Activated T-cell treated with anti-CD3 and anti-CD28 coated beads, Interleukin-2, amount 50 U/mL, for 4 hours (primary cell): Measurements from ENCODE around the gene PEMT. TPM values are rescaled to one million over a fixed set of nuclear protein-coding genes. Genes with fewer than 3 reads are reported as not detected.

Source experiments
- ATAC-seq, 2 donors: fragments of 200-7000 bp; cut with Tn5 transposase; one replicate each; pipeline ENCODE4 v1.10.0; 2021
- DNase-seq: peaks from one replicate; pipeline ENCODE4 v3.0.0-alpha.2; 2020
- H3K27me3 Mint-ChIP-seq: one replicate; pipeline ENCODE4 v1.8.0; 2021; ENCODE audit warnings: low read depth, mixed read lengths
- H3K36me3 Mint-ChIP-seq: one replicate; pipeline ENCODE4 v1.8.0; 2022; ENCODE audit warnings: mixed read lengths; ENCODE audit not compliant: insufficient read depth
- H3K4me1 Mint-ChIP-seq: one replicate; pipeline ENCODE4 v1.8.0; 2021; ENCODE audit warnings: low read depth, mixed read lengths
- H3K4me3 Mint-ChIP-seq: one replicate; pipeline ENCODE4 v1.8.0; 2021; ENCODE audit warnings: mild to moderate bottlenecking, moderate library complexity, mixed read lengths
- H3K9me3 Mint-ChIP-seq: one replicate; pipeline ENCODE4 v1.8.0; 2021; ENCODE audit warnings: mixed read lengths
- total RNA-seq, 3 donors: library from RNA; stranded (reverse); gene quantifications; one replicate each; pipeline ENCODE4 v1.2.1, GENCODE V29; 2021

The PEMT gene
- total RNA-seq, 3 donors from 2014 or later, result 52.5 to 53.8 (median 53.0) TPM

DNA sequence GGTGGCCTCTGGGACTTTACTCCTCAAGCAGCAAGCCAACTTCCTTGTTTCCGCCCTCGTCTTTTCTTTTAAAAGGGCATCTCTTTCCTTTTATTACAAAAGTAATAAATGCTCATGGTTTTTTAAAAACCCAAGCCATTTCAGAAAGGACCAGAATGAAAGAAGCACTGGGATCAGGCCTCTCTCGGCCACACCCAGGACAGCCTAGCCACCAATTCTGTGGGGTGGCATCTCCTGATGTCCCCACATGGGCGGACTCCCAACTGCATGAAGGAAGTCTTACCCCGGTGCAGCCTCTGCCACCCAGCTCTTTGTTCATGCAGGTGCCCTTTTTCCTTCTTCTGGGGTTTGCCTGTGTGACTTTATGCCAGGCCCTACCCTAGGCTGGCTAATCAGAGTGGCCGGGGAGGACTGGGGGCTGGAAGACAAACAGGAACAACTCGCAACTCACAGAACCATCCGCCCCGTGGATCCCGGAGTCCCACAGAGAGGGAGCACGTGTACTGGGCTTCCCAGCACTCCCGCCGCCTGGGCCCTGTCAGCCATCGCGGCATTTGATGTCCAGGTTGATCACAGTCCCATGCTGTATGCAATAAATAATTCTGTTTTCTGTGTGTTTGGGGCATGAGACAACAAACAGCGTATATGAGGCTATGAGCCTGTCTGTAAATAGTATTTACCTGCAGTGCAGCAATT is 92.8 kb downstream of the PEMT start:
- H3K36me3 Mint-ChIP-seq, result no peaks in the 10 kb centered on the region
- no peak for DNase-seq
- H3K4me1 Mint-ChIP-seq, result peaks cover 13% of the 10 kb centered on the region
- H3K4me3 Mint-ChIP-seq, result no peak overlapping the region
- peaks cover 13% of the 10 kb centered on the region for H3K27me3 Mint-ChIP-seq
- no peak for ATAC-seq
- H3K9me3 Mint-ChIP-seq, result no peaks in the 10 kb centered on the region

DNA sequence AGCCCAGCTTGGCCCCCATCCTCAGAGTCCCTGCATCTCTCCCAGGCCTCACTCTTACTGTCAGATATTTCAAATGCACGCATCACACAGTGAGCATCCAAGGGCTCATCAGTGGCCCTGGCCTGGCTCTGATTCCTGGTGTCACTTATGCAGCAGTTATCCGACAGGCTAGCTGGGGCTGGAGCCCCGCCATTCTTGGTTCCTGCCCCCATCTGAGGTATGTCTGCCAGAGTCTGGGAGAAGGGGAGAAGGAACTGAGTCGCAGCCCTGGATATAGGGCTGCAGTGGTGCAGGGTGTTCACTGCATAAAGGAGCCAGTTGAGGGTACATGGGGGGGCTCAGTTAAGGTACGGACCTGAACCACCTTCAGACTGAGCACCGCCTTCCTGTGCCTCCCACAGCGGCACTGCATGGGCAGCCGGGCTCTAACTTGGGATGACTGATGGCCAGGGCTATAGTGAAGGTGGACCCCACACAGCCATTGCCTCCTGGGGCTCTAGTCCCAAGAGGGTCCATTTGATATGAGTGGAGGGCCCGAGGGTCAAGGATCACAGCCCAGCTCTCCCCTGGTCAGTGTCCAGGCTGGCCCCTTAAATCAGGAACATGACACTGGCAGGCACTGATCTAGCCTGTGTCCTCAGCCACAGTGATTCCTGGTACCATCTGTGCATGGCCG is 93.5 kb downstream of the PEMT start:
- ATAC-seq, result no peak
- peaks cover 13% of the 10 kb centered on the region for H3K4me1 Mint-ChIP-seq
- no peaks in the 10 kb centered on the region for H3K36me3 Mint-ChIP-seq
- H3K9me3 Mint-ChIP-seq, result no peaks in the 10 kb centered on the region
- no peak overlapping the region for H3K4me3 Mint-ChIP-seq
- H3K27me3 Mint-ChIP-seq, result peaks cover 13% of the 10 kb centered on the region
- DNase-seq, result no peak

DNA sequence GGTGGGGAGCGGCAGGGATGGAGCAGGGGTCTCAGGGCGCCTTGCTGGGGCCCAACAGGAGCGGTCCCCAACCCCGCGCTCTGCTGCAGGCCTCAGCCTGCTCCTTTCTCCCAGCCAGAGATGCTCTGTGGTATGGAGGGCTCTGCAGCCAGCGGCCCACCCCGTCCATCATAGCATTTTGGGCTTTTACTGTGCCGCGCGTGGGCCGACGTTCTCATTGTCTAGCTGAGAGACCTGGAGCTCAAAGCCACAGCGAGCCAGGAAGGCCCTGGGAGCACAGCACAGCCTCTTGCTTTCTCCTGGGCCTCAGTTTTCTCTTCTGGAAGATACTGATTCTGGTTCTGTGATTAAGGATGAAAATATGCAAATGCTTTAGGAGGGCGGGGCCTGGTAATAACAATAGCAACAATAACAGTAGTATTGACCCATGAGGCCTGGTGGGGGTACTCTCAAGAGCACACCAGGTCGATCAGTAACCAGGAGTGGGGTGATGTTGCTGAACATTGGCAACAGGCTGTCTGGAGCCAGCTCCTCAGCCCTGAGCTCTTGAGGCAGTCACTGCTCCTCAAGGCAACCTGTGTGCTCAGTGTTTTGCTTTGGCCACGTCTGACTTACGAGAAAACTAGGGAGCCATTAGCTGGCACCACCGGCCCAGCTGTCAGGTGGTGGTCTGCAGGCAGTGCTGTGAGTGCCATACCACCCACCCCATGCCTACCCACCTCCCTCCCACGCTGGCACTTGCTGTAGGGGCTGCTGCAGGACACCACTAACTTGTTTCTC is 94.3 kb downstream of the PEMT start:
- H3K9me3 Mint-ChIP-seq, result no peaks in the 10 kb centered on the region
- DNase-seq, result no peak
- ATAC-seq, result no peak
- H3K36me3 Mint-ChIP-seq, result peaks cover 6% of the 10 kb centered on the region
- peaks cover 13% of the 10 kb centered on the region for H3K27me3 Mint-ChIP-seq
- H3K4me3 Mint-ChIP-seq, result no peak overlapping the region
- H3K4me1 Mint-ChIP-seq, result peaks cover 15% of the 10 kb centered on the region

DNA sequence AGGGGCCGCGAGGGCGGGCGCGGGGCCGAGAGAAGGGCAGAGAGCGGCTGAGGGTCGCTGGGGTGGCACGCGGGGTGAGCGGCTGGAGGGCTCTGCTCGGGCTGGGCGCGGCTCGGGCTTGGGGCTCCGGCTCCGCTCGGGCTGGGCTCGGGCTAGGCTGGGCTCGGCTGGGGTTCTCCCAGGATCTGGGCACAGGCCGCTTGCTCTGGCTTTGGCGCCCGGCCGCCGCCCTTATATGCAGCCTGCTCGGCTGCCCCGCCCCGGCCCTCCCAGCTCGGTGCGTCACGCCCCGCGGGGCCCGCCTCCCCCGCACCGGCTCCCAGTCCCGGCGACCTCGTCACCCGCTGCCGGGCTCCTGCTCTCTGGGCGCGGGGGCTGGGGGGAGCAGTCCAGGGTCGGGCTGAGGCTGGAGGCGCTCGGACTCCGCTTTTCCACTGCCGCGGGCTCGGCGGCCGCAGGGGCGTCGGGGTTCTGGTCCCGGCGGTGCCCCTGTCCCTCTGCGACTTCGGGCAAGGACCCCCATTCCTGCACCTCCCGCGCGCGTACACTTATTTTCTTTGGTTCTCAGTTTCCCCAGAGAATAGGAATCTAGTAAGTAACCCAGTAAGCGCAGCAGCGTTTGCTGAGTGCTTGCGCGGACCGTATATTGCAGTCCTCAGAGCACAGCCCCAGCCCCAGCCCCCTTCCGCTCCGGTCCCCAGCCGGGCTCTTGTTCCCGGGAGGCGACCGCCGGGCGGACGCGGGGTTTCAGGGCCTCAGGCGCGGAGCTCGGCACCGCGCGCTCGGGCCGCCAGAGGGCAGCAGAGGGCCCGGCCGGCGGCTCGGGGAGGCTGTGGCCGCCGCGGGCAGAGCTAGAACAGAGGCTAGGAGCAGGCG is 95.1 kb downstream of the PEMT start, which contains the start of gene RASD1:
Gene RASD1, minus strand, starts transcription at position 207 of the 876 bp plus-strand sequence. CDS start 214 bp downstream, outside the sequence.
- Mint-ChIP-seq H3K9me3 (no peaks in the 10 kb centered on the region), H3K36me3 (peaks cover 9% of the 10 kb centered on the region), H3K4me1 (peaks cover 15% of the 10 kb centered on the region), H3K4me3 (peak within 1 kb of the TSS; percentile 61), H3K27me3 (peaks cover 13% of the 10 kb centered on the region)
- ATAC-seq, result peak; percentile 89
- DNase-seq, result peak; percentile 77

DNA sequence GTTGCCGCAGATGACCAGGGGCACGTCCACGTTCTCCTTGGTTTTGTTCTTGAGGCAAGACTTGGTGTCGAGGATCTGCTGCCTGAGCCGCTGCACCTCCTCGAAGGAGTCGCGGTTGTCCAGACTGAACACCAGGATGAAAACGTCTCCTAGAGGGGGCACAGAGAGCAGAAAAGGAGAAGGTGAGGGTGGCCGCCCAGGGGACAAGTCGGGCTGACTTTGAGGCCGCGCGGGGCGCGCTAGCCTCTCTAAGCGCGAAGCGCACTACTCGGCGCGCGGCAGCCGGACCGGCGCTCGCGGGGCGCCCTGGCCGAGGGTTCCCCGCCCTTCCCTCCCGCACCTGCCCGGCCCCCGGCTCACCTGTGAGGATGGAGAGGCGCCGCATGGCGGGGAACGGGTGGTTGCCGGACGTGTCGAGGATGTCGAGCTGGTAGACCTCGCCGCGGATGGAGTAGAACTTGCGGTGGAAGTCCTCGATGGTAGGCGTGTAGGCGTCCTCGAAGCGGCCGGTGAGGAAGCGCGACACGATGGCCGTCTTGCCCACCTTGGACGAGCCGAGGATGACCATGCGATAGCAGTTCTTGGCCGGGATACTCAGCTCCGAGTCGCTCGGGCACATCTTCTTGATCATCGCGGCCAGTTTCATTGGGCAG is 95.8 kb downstream of the PEMT start:
- no peaks in the 10 kb centered on the region for H3K9me3 Mint-ChIP-seq
- H3K4me1 Mint-ChIP-seq, result peaks cover 15% of the 10 kb centered on the region
- peaks cover 13% of the 10 kb centered on the region for H3K27me3 Mint-ChIP-seq
- H3K4me3 Mint-ChIP-seq, result peak overlapping the region; percentile 61
- ATAC-seq (peak in 1 of 2 donors; percentile 4), DNase-seq (no peak)
- peaks cover 9% of the 10 kb centered on the region for H3K36me3 Mint-ChIP-seq

DNA sequence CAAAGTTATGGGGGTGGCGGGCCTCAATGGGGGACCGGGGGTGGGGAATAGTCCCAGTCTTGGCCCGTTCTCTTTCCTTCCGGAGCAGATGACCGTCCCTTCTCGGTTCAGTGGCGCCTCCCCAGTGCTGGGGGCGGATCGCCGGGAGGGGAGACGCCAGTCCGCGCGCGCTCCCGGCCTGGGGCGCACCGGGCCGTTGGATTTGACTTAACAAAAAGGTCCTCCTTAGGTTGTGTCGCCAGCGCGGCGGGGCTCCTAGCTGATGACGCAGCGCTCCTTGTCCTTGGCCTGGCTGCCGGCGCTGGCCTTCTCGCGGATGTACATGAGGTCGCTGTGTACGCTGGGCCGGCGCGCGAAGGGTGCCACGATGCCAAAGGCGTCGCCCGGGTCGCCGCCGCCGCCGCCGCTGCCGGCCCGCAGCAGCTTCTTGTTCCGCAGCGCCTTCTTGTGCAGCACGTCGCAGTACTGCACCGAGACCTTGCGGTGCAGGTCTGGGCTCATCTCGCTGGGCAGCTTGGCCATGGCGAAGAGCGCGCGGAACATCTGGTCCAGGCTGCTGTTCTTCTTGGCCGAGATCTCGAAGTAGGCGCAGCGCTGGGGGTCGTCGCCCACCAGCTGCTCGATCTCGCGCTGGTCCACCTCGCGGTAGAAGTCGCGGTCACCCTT is 96.5 kb downstream of the PEMT start:
- peaks cover 11% of the 10 kb centered on the region for H3K27me3 Mint-ChIP-seq
- H3K4me1 Mint-ChIP-seq, result peaks cover 15% of the 10 kb centered on the region
- no peaks in the 10 kb centered on the region for H3K9me3 Mint-ChIP-seq
- H3K36me3 Mint-ChIP-seq, result peaks cover 10% of the 10 kb centered on the region
- no peak for ATAC-seq
- no peak for DNase-seq
- H3K4me3 Mint-ChIP-seq, result peak overlapping the region; percentile 61

DNA sequence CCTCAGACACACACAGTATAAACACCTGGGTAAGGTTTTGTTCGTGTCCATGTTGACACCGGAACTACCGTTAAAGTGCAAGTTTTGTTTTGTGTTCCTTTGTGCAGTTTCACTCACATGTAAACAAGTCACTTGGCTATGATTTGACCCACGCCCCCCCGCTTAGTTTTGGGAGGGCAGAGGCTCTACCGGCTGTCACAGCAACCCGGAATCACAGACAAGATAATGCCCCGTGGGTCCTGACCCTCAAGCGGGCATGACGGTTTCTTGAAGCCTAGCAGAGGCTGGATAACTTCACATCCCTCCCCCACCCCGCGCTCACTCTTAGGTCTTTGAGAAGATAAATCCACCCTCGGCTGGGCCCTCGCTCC is 97.0 kb downstream of the PEMT start:
- Mint-ChIP-seq H3K4me3 (no peak overlapping the region), H3K4me1 (peaks cover 15% of the 10 kb centered on the region), H3K9me3 (no peaks in the 10 kb centered on the region), H3K36me3 (peaks cover 10% of the 10 kb centered on the region), H3K27me3 (peaks cover 11% of the 10 kb centered on the region)
- DNase-seq (no peak), ATAC-seq (no peak)

DNA sequence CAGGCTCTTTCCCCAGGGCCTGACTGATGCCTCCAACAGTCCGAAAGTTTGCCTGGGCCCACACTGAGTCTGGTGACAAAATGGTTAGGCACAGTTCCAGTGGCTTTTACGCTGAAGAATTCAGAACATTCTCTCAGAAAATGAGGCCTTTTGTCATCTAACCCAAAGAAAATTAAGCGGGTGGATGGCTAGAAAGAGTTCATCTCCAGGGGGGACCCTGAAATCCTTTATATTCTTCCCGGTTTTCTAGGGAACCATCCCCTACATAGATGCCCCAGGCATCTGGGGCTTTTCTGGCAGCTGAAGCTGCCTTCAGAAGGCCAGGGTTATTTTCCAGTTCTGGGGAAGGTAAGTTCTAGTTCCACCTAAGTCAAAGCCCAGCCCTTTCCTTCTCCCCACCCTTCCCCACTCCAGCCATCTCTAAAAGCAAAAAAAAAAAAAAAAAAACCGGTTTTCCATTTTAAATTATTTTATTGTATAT is 97.5 kb downstream of the PEMT start:
- no peak for ATAC-seq
- Mint-ChIP-seq H3K27me3 (peaks cover 11% of the 10 kb centered on the region), H3K9me3 (no peaks in the 10 kb centered on the region), H3K4me1 (peaks cover 15% of the 10 kb centered on the region), H3K4me3 (no peak overlapping the region), H3K36me3 (peaks cover 10% of the 10 kb centered on the region)
- no peak for DNase-seq

DNA sequence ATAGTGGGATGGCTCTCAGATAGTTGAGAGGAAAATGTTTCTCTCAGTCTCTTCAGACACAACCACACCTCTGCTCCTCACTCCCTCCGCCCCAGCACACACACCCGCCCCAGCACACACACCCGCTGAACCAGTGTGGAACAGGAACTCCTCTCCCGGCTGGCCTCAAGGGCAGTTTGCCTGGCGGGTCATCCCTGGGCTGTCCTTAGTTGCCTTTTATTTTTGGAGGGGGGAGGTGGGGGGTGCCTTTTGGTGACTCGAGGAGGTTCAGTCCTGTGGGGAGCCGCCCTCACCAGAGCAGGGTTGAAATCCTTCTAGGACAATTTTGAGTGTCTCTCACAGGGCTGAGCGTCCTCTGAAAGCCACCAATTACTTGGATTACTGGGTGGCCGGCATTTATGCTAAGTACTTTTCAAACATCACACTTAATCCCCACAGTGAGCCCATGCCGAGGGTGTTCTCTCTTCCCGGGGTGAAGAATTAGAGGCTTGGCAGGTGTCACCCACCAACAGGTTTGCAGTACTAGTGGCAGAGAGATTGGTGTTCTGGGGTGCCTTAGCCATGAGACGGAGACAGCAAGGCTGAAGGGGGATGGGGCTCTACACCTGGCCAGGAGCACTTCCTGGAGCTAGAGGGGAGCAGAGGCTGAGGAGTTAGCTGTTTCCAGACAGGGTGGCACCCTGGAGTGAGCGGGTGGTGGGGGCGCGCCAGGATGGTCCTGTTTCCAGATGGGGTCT is 98.1 kb downstream of the PEMT start:
- Mint-ChIP-seq H3K4me1 (peaks cover 15% of the 10 kb centered on the region), H3K36me3 (peaks cover 10% of the 10 kb centered on the region), H3K9me3 (no peaks in the 10 kb centered on the region), H3K4me3 (no peak overlapping the region), H3K27me3 (peaks cover 11% of the 10 kb centered on the region)
- ATAC-seq (no peak), DNase-seq (no peak)

DNA sequence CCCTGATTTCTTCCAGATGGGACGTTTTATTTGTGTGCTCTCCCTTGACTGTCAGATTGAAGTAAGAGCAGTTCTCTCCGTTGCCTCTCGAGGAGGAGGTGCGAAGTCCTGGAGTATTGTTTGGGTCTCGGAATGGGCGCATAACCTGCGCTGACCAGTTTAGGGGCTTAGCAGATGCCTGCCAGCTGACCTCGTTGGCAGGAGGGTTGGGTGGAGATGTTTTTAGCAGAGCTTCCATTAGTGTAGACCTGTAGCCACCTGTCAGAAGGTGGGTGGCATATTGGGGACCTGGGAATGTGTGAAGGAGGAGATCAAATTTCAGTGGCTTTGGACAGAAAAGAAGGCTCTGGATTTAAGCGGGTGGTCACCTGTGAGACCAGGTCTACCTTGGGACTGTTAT is 98.9 kb downstream of the PEMT start:
- no peaks in the 10 kb centered on the region for H3K9me3 Mint-ChIP-seq
- ATAC-seq (no peak), DNase-seq (no peak)
- peaks cover 15% of the 10 kb centered on the region for H3K36me3 Mint-ChIP-seq
- peaks cover 15% of the 10 kb centered on the region for H3K4me1 Mint-ChIP-seq
- H3K27me3 Mint-ChIP-seq, result peaks cover 11% of the 10 kb centered on the region
- no peak overlapping the region for H3K4me3 Mint-ChIP-seq

DNA sequence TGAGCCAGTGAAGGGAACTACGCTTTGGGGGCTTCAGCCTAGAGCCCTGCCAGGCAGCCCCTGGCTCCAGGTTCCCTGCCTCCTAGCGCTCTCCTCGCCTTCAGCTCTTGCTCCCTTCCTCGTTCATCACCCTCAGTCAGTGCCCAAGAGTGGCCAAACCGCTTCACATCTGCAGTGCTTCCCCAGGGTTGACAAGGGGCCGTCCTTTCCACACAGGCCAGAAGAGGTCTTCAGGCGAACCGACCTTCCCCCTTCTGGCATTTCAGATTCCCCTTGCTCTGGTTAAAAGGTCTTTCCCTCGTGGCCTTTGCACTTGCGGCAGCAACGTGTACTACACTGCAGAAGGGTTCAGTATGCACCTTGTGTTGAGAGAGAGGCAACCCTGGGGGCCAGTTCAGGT is 99.4 kb downstream of the PEMT start:
- DNase-seq (no peak), ATAC-seq (no peak)
- peaks cover 11% of the 10 kb centered on the region for H3K27me3 Mint-ChIP-seq
- H3K4me1 Mint-ChIP-seq, result peaks cover 15% of the 10 kb centered on the region
- peaks cover 20% of the 10 kb centered on the region for H3K36me3 Mint-ChIP-seq
- no peaks in the 10 kb centered on the region for H3K9me3 Mint-ChIP-seq
- H3K4me3 Mint-ChIP-seq, result no peak overlapping the region

DNA sequence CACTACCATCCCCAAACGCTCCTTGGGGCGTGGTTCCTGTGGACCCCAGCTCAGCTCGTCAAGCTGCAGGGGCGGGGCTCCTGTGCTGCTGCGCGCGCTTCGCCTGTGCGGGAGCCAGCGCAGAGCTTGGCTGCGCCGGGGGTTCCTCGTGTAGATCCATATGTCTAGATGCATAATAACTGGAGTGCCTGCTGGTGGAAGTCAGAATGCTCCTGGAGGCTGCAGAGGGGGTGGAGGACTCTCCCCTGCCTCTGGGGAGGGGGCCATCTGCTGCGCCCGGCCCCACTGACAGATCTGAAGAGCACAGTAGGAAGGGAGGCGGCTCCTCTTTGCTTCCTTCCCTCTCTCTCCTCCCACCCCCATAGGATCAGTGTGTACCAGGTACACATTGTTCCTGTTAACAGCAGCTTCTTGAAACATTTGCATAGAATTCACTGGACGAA is 99.9 kb downstream of the PEMT start:
- Mint-ChIP-seq H3K4me3 (no peak overlapping the region), H3K4me1 (peaks cover 17% of the 10 kb centered on the region), H3K9me3 (no peaks in the 10 kb centered on the region), H3K36me3 (peaks cover 24% of the 10 kb centered on the region), H3K27me3 (peaks cover 11% of the 10 kb centered on the region)
- ATAC-seq (no peak), DNase-seq (no peak)
